Activated CD4-positive, alpha-beta T cell treated with anti-CD3 and anti-CD28 coated beads for 36 hours (primary cell): ENCODE data around the gene TKFC. TPM values are rescaled to one million over a fixed set of nuclear protein-coding genes. Genes with fewer than 3 reads are reported as not detected.

Experiments
- ATAC-seq: fragments of 200-7000 bp; cut with Tn5 transposase; one replicate; pipeline ENCODE4 v1.10.0; 2021; ENCODE audit warnings: mild to moderate bottlenecking, moderate library complexity
- CTCF ChIA-PET: fragments of 350-600 bp; sonication (Branson Sonifier 250); formaldehyde crosslinking; loops from one replicate; lab custom pipeline; 2021; ENCODE audit warnings: antibody characterized with exemption; lab: Charles Lee
- POLR2A ChIA-PET: fragments of 350-600 bp; sonication (Branson Sonifier 250); formaldehyde crosslinking; loops from one replicate; lab custom pipeline; 2021; ENCODE audit warnings: antibody characterized with exemption, inconsistent platforms; lab: Charles Lee
- DNase-seq: peaks from one replicate; pipeline ENCODE4 v3.0.0-alpha.2; 2020
- H3K27ac Mint-ChIP-seq: one replicate; pipeline ENCODE4 v1.8.0; 2021; ENCODE audit warnings: mixed read lengths
- H3K27me3 Mint-ChIP-seq: one replicate; pipeline ENCODE4 v1.8.0; 2021; ENCODE audit warnings: mixed read lengths
- H3K36me3 Mint-ChIP-seq: one replicate; pipeline ENCODE4 v1.8.0; 2021; ENCODE audit warnings: low read depth, mixed read lengths
- H3K4me1 Mint-ChIP-seq: one replicate; pipeline ENCODE4 v1.8.0; 2021; ENCODE audit warnings: mixed read lengths
- H3K4me3 Mint-ChIP-seq: one replicate; pipeline ENCODE4 v1.8.0; 2021; ENCODE audit warnings: mild to moderate bottlenecking, moderate library complexity, mixed read lengths
- H3K9me3 Mint-ChIP-seq: one replicate; pipeline ENCODE4 v1.8.0; 2021; ENCODE audit warnings: low read depth, mixed read lengths
- intact Hi-C, 2 experiments: fragments of 100-400 bp; cut with DNase I in 1 of 2; cut with micrococcal nuclease in 1 of 2; formaldehyde crosslinking; loops; one replicate each; pipeline versions ENCODE4 v1.14.2 to v1.15.1; 2022 to 2024; cut with DNase I, micrococcal nuclease
- total RNA-seq, 2 experiments: library from RNA; stranded (reverse); gene quantifications; one replicate each; pipeline ENCODE4 v1.2.3, GENCODE V29; 2021

TKFC gene
- total RNA-seq, 2 experiments from 2014 or later: 100 to 107 TPM

DNA sequence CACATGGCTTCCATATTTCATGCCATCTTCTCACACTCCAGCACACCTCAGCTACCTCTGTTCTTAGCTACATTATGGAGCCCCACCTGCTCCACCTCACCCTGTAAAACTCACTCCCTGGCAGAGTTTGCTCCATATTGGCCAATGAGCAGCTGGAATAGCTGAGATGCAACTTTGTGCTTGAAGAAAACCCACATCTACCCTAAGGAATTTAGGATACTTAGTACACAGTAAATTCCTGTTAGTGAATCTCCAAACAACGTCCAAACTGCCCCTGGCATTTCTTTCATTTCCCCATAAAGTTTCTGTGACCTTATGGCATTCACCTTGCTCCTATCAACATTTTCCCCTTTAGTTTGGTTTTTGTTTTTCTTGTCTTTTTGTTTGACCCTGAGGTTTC is 35.7 kb upstream of the TKFC start:
- POLR2A ChIA-PET: no interaction called here

DNA sequence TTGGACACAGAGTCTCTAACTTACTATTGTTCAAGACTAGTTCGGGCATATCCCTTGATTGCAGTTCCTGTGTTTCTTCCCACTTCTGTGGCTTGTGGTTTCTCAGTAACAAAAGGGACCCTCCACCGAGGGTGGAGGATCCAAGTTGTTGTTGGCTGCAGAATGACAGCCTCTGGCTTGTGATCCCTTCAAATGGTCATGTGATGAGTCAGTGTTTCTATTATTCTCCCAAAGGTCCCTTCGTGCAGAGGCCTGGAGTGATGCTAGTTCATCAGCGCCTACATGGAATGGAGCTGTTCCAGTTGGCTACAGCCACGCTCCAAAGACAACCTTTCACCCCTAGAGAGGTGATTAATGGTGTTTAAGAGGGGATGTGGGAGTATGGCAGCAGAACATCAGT is 35.3 kb upstream of the TKFC start:
- peaks cover 33% of the 10 kb centered on the region for H3K4me1 Mint-ChIP-seq
- H3K27ac Mint-ChIP-seq: no peak overlapping the region
- no peak overlapping the region for H3K4me3 Mint-ChIP-seq
- intact Hi-C loops: loop anchor here in 1 of 2 experiments (10.0 kb wide), 1 partner anchor 463 kb away; no protein-coding TSS in a partner anchor
- peaks cover 9% of the 10 kb centered on the region for H3K27me3 Mint-ChIP-seq
- CTCF ChIA-PET: no interaction called here
- H3K36me3 Mint-ChIP-seq: peaks cover 54% of the 10 kb centered on the region
- no peak for ATAC-seq
- H3K9me3 Mint-ChIP-seq: no peaks in the 10 kb centered on the region
- POLR2A ChIA-PET: no interaction called here
- DNase-seq: no peak

More for the DNA sequence above, 35.7 kb upstream of the TKFC start:
- no peak for DNase-seq
- Mint-ChIP-seq H3K4me1 (peaks cover 33% of the 10 kb centered on the region), H3K4me3 (no peak overlapping the region), H3K27me3 (peaks cover 12% of the 10 kb centered on the region), H3K27ac (no peak overlapping the region), H3K36me3 (peaks cover 50% of the 10 kb centered on the region), H3K9me3 (no peaks in the 10 kb centered on the region)
- no peak for ATAC-seq
- intact Hi-C loops: loop anchor here in 1 of 2 experiments (10.0 kb wide), 1 partner anchor 463 kb away; no protein-coding TSS in a partner anchor
- CTCF ChIA-PET: interaction anchor here (0.7 kb wide), 1 partner anchor 43 kb away, joined by 3 read pairs; no protein-coding TSS in a partner anchor

DNA sequence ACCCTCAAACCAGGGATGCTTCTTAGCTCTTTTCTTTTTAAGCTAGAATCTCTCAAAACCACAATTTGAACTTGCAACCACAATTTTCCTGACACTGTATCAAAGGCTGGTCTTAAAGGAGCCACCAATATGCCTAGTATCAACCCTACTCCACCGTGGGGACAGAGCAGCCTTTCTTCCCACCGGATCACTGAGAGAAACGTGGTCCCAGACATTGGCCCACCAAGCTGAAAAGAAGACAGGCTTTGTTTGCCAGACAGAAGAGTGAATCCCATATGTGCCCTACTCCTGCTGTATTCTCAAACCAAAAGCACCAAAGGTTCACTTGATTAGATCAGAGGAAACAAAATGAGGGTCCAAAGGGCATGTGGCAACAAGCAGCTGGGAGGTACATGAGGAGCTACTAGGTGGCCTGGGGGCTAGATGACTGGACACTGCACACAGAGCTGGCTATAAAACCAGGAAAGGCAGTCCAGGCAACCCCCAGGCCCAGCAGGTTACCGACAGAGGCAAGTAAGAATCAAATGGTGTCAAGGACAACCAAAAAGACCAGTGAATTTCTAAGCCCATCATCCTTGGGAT is 34.3 kb upstream of the TKFC start:
- intact Hi-C loops: loop anchor here in 1 of 2 experiments (10.0 kb wide), 1 partner anchor 464 kb away; no protein-coding TSS in a partner anchor
- CTCF ChIA-PET: interaction anchor here (0.8 to 1.6 kb wide), 5 partner anchors 11 to 1002 kb away, joined by 4 to 7 read pairs (median 5); no protein-coding TSS in a partner anchor
- Mint-ChIP-seq H3K27me3 (peaks cover 4% of the 10 kb centered on the region), H3K27ac (no peak overlapping the region), H3K36me3 (peaks cover 60% of the 10 kb centered on the region), H3K4me1 (peaks cover 27% of the 10 kb centered on the region), H3K4me3 (no peak overlapping the region), H3K9me3 (no peaks in the 10 kb centered on the region)
- POLR2A ChIA-PET: interaction anchor here (0.5 kb wide), 1 partner anchor 13 kb away, joined by 3 read pairs; no protein-coding TSS in a partner anchor
- ATAC-seq (no peak), DNase-seq (no peak)

DNA sequence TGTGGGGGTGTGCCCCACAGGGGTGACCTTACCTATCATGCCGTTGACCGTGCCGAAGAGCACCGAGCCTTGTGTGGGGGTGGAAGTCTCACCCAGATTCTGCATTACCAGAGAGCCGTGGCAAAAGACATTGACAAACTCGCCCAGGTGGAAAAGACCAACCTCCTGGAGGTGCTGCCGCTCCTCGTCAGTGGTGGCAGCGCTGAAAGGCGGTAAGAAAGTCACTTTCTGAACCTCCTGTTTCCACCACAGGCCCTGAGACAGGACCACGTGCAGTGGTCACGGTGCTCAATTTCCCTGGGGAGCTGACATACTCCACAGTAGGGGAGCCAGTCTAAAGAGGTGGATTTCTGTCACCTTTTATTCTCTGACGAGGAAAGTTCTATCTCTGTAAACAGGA is 30.5 kb upstream of the TKFC start:
- H3K27me3 Mint-ChIP-seq: no peaks in the 10 kb centered on the region
- no peak overlapping the region for H3K4me3 Mint-ChIP-seq
- peaks cover 18% of the 10 kb centered on the region for H3K4me1 Mint-ChIP-seq
- H3K36me3 Mint-ChIP-seq: peaks cover 59% of the 10 kb centered on the region
- ChIA-PET POLR2A (no interaction called here), CTCF (no interaction called here)
- intact Hi-C loops: no loop called here
- no peak overlapping the region for H3K27ac Mint-ChIP-seq
- no peak for DNase-seq
- no peak for ATAC-seq
- H3K9me3 Mint-ChIP-seq: no peaks in the 10 kb centered on the region

DNA sequence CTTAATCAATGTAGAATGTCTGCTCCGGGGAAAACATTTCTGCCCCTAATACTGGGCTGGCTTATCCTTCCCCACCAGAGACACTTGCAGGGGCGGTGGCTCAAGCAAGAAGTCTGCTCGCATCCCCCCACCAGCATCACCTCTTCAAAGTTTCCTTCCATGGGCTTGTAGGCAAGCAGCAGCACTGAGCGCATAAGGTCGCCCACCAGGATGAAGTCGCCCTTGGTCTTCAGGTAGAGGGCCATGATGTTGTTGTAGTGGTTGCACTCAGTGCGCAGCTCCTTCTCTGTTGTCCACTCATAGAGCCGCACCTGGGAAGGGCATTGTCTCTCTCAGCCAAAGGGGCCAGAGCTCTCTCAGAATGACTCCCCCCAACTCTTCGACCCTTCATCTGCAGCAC is 29.3 kb upstream of the TKFC start:
- Mint-ChIP-seq H3K9me3 (no peaks in the 10 kb centered on the region), H3K4me3 (no peak overlapping the region), H3K27me3 (no peaks in the 10 kb centered on the region), H3K36me3 (peaks cover 50% of the 10 kb centered on the region), H3K4me1 (peaks cover 8% of the 10 kb centered on the region), H3K27ac (no peak overlapping the region)
- DNase-seq (no peak), ATAC-seq (no peak)
- ChIA-PET CTCF (interaction anchor here (0.9 to 1.1 kb wide), 2 partner anchors 26 to 58 kb away, joined by 3 to 4 read pairs; partner anchors contain the start of gene TMEM138), POLR2A (no interaction called here)
- intact Hi-C loops: no loop called here

DNA sequence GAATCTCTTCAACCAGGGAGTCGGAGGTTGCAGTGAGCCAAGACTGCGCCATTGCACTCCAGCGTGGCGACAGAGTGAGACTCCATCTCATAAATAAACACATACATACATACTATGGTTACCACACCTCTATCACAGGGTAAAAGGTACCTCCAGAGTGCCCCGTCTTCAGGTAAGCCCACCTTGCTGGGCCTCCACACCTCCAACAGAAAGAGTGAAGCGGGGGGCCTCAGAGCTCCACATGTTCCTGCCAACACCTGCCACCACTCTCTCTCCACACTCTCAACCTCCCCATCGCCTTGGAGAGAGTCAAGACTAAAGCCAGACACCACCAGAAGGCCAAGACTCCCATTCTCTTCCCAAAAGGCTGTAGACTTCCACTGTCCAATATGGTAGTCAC is 27.6 kb upstream of the TKFC start:
- intact Hi-C loops: no loop called here
- H3K4me3 Mint-ChIP-seq: no peak overlapping the region
- peaks cover 46% of the 10 kb centered on the region for H3K36me3 Mint-ChIP-seq
- no peaks in the 10 kb centered on the region for H3K27me3 Mint-ChIP-seq
- H3K27ac Mint-ChIP-seq: no peak overlapping the region
- CTCF ChIA-PET: interaction anchor here (1.2 kb wide), 1 partner anchor 10 kb away, joined by 4 read pairs; no protein-coding TSS in a partner anchor
- no peaks in the 10 kb centered on the region for H3K9me3 Mint-ChIP-seq
- DNase-seq (no peak), ATAC-seq (no peak)
- POLR2A ChIA-PET: interaction anchor here (1.3 kb wide), 1 partner anchor 9 kb away, joined by 3 read pairs; the partner anchor contains the start of gene VWCE
- no peaks in the 10 kb centered on the region for H3K4me1 Mint-ChIP-seq

DNA sequence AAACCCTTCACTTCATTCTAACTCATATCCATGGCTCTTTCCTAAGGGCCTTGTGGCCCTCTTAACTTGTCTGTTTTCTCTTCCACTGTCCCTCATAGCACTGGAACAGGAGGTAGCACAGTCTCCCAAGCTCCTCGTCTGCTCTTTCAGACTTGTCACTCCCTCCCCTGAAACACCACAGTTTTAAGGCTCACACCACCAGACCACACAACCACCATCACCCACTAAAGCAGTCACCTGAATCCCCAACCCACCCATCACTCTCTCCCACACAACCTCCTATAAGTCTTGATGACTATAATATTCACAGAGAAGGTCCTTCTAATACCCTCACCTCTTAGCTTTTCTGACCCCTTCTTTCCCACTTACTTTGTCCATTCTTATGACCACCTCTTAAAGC is 26.8 kb upstream of the TKFC start:
- ChIA-PET POLR2A (no interaction called here), CTCF (interaction anchor here (0.6 to 1.3 kb wide), 3 partner anchors 13 to 146 kb away, joined by 3 read pairs; no protein-coding TSS in a partner anchor)
- Mint-ChIP-seq H3K27me3 (no peaks in the 10 kb centered on the region), H3K36me3 (peaks cover 42% of the 10 kb centered on the region), H3K27ac (no peak overlapping the region), H3K4me1 (no peaks in the 10 kb centered on the region), H3K9me3 (no peaks in the 10 kb centered on the region), H3K4me3 (no peak overlapping the region)
- no peak for DNase-seq
- intact Hi-C loops: no loop called here
- no peak for ATAC-seq

DNA sequence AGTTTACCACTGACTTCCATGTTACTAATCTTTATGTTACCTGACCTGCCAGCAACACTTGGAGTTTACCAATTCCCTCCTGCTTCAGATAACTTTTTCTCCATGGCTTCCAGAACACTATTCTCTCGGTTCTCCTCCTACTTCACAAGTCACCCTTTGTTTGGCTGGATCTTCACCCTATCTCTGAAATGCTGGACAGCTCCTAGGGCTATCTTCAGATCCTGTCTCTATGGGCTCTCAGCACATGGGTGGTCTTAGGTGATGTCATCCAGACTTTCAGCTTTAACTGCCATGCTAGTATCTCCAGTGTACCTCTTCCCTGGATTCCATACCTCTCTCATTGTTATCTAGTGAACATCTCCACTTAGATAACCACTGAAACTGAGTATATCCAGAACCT is 25.7 kb upstream of the TKFC start:
- POLR2A ChIA-PET: no interaction called here
- ATAC-seq: no peak
- CTCF ChIA-PET: no interaction called here

DNA sequence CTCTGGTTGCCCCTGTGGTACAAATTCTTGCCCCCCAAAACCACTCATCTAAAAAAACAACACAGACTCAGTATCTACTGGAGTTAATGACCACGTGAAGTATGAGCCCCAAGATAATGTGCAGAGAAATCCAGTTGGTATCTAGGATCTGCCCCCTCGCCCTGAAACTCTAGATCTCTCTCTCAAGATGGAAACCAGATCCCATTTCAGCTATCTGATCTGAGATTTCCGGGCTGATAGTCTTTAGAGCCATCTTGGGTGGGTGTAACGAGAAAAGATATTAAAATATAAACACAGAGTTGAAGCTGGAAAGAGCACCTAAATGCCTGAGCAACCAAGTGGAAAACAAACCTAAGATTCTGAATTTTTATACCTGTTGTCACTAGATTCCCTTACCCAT is 23.9 kb upstream of the TKFC start:
- no peaks in the 10 kb centered on the region for H3K27me3 Mint-ChIP-seq
- no peak for DNase-seq
- POLR2A ChIA-PET: no interaction called here
- no peak for ATAC-seq
- H3K4me1 Mint-ChIP-seq: no peaks in the 10 kb centered on the region
- intact Hi-C loops: no loop called here
- CTCF ChIA-PET: interaction anchor here (0.6 to 1.6 kb wide), 6 partner anchors 10 to 126 kb away, joined by 3 to 10 read pairs (median 3); partner anchors contain the start of gene CYB561A3
- no peaks in the 10 kb centered on the region for H3K9me3 Mint-ChIP-seq
- H3K27ac Mint-ChIP-seq: no peak overlapping the region
- H3K36me3 Mint-ChIP-seq: peaks cover 38% of the 10 kb centered on the region
- H3K4me3 Mint-ChIP-seq: no peak overlapping the region

More for the DNA sequence above, 25.7 kb upstream of the TKFC start:
- H3K36me3 Mint-ChIP-seq: peaks cover 36% of the 10 kb centered on the region
- no peak for DNase-seq
- H3K4me1 Mint-ChIP-seq: no peaks in the 10 kb centered on the region
- H3K27ac Mint-ChIP-seq: no peak overlapping the region
- H3K27me3 Mint-ChIP-seq: no peaks in the 10 kb centered on the region
- intact Hi-C loops: no loop called here
- H3K9me3 Mint-ChIP-seq: no peaks in the 10 kb centered on the region
- H3K4me3 Mint-ChIP-seq: no peak overlapping the region

DNA sequence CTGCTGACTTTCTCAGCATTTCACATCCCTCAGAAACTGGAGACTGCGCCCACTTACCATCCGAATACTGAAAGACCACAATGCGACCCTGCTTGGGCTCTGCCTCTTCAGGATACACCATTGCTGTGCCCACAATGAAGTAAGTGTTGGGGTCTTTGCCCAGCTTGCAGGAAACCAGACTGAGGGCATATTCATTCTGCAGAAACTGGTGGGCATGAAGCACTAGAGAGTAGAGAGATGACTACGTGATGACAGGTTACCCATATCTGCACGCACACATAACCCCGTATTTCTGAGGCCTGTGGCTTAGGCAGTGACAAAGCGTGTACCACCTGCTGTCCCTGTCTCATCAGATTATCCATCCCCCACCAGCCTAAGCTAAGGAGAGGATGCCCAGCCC is 23.3 kb upstream of the TKFC start:
- POLR2A ChIA-PET: interaction anchor here (0.6 kb wide), 1 partner anchor 13 kb away, joined by 6 read pairs; no protein-coding TSS in a partner anchor
- Mint-ChIP-seq H3K4me3 (no peak overlapping the region), H3K27ac (no peak overlapping the region), H3K9me3 (no peaks in the 10 kb centered on the region), H3K4me1 (no peaks in the 10 kb centered on the region), H3K27me3 (no peaks in the 10 kb centered on the region), H3K36me3 (peaks cover 38% of the 10 kb centered on the region)
- CTCF ChIA-PET: interaction anchor here (0.7 to 1.6 kb wide), 5 partner anchors 10 to 126 kb away, joined by 3 to 10 read pairs (median 3); no protein-coding TSS in a partner anchor
- DNase-seq (no peak), ATAC-seq (peak; percentile 61)
- intact Hi-C loops: no loop called here

DNA sequence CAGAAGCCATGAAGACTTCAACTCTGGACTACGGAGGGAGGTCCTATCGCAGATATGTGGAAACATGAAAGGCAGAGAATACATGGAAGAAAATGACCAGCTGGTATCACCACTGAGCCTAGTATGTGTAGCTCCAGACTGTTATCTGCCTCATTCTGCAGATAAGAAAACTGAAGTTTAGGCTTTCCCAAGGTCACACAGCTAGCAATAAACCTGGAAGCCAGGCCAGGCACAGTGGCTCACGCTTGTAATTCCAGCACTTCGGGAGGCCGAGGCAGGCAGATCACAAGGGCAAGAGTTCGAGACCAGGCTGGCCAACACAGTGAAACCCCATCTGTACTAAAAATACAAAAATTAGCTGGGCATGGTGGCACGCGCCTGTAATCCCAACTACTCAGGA is 22.3 kb upstream of the TKFC start:
- ChIA-PET CTCF (interaction anchor here (0.7 to 1.6 kb wide), 4 partner anchors 11 to 132 kb away, joined by 3 to 10 read pairs (median 4); no protein-coding TSS in a partner anchor), POLR2A (interaction anchor here (0.6 kb wide), 1 partner anchor 13 kb away, joined by 3 read pairs; no protein-coding TSS in a partner anchor)
- H3K4me3 Mint-ChIP-seq: no peak overlapping the region
- H3K4me1 Mint-ChIP-seq: no peaks in the 10 kb centered on the region
- peaks cover 40% of the 10 kb centered on the region for H3K36me3 Mint-ChIP-seq
- DNase-seq (no peak), ATAC-seq (no peak)
- no peak overlapping the region for H3K27ac Mint-ChIP-seq
- H3K27me3 Mint-ChIP-seq: no peaks in the 10 kb centered on the region
- intact Hi-C loops: no loop called here
- no peaks in the 10 kb centered on the region for H3K9me3 Mint-ChIP-seq
